Effector CD8-positive, alpha-beta T cell (primary cell): Measurements from ENCODE around the gene PTPN18.
A peak's percentile ranks its signal among the peaks of the same experiment; 100 is the strongest.
"Not testable (repeated sequence)": the region's sequence is repeated elsewhere in the genome, so short reads cannot be mapped to it uniquely, and the experiment has no call there.

Experiments used
- DNase-seq: peaks from one replicate; lab custom pipeline; 2025; lab: John Stamatoyannopoulos, UW
- total RNA-seq, 4 experiments: gene quantifications; one replicate each; lab custom pipeline; 2026; lab: John Stamatoyannopoulos, UW

PTPN18 gene
- total RNA-seq = 32.9 to 60.5 (median 49.9) reads per million in 4 experiments

- DNase-seq = peak; percentile 29
Observed at GRCh38 chr2:130355578-130356431, at the start of gene PTPN18. Gene PTPN18 (plus strand): TSS chr2:130356056. CDS start chr2:130356108, 52 bp downstream.

DNA sequence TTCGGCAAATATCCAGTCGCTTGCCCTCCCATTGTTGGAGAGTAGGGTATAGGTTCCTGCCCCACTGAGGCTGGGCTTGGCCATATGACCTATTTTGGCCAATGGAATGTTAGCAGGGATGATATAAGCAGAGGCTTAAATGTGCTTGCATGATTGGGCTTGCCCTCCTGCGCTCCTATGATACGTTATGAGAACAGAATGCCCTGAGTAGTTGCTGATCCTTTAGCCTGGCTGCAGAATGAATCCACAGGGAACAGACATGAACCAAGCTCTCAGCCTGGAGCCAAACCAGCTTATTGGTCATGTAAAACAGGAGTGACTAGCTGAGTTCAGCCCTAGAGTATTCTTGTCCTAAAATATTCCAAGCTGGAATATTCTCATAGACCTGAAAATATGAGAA, 48.0 kb upstream of the PTPN18 start:
- no peak for DNase-seq

- DNase-seq = no peak
Observed at GRCh38 chr2:130310881-130311280, 45.0 kb upstream of the PTPN18 start.

- DNase-seq = no peak
Observed at GRCh38 chr2:130313812-130314334, 42.0 kb upstream of the PTPN18 start.

DNA sequence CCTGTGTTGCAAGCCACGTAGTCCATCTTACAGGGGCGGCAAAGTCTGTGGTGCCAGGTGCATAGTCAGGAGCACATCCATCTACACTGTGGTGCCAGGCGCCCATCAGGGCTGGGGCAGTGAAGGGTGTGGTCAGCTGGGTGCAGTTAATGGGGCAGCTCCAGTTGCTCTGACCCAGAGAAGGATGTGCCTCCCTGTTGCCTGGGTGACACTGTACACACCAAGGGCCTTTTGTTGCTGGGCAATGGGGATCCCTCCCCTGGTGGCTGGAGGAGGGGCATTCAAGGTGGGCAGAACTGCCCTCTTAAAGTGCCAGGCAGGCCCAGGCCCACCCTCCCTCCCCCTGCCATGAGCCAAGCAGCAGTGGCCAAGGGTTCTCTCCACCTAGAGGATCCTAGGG, 41.5 kb upstream of the PTPN18 start:
- DNase-seq = no peak

DNA sequence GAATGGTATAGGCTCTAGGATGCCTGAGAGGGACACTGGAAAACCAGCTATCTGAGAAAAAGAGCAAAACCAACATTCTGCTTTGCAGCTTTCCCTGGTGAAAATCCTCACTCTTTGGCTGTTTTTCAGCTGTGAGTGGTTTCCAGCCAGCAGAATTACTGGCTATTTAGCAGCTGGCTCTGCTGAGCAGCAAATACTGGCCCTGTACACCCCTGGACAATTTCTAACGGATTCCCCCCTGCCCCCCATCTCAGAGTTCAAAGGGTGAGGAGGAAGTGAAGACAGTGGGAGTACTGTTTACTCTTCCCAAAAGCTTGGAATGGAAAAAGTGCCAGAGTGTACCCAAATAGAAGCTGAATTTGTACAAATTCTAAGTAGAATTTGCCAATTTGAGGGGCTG, 39.3 kb upstream of the PTPN18 start:
- DNase-seq = no peak

DNA sequence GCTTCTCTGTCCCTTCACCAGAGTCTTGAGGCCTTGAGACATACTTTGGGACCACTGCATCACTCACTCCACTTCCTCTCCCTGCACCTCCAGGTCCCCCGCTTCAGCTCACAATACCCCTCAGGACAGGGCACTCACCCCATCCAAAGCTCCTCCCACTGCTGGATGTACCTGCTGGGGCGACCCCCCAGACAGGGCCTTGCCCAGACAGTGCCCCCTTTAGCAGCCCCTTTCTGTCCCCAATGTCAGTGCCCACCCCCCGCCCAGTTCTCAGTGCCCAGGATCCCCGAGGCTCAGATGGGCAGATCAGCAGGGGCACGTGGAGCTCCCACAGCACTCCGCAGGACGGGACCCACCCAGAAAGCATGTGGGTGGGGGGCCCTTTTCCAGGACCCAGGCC, 37.0 kb upstream of the PTPN18 start:
- DNase-seq = no peak

DNA sequence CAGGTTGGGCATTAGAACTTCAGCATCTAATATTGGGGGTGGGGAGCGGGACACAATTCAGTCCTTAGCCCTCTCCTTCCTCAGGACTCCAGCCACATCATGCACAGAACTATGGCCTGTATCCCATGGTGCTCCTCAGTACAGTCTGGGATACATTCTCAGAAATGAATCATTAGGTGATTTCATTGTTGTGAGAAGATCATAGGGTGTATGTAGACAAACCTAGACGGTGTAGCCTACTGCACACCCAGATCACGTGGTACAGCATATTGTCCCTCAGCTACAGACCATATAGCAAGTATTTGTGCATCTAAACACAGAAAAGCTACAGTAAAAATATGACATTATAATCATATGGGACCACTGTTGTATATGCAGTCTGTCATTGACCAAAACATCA, 36.3 kb upstream of the PTPN18 start:
- DNase-seq = no peak

DNA sequence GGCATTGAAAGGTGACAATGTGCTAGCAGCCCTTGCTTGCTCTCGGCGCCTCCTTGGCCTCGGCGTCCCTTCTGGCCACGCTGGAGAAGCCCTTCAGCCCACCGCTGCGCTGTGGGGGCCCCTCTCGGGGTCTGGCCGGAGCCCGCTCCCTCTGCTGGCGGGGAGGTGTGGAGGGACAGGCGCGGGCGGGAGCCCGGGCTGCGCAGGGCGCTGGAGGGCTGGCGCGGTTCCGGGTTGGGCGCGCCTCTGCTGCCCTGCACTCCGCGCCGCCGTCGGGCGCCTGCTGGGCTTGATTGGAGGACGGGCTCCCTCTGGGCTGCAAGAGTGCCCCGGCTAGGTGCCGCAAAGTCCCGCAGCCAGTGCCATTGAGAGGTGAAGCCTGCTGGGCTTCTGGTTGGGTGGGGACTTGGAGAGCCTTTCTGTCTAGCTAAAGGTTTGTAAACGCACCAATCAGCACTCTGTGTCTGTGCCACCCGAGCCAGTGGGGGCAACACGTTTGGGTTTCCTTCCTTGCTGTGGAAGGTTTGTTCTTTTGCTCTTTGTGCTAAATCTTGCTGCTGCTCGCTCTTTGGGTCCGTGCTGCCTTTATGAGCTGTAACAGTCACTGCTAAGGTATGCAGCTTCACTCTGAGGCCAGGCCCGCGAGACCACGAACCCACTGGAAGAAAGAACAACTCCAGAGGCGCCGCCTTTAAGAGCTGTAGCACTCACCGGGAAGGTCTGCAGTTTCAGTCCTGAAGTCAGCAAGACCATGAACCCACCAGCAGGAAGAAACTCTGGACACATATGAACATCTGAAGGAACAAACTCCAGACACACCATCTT, 27.9 kb upstream of the PTPN18 start:
- no peak for DNase-seq

- DNase-seq = no peak
Observed at GRCh38 chr2:130328710-130329109, 27.1 kb upstream of the PTPN18 start.

DNA sequence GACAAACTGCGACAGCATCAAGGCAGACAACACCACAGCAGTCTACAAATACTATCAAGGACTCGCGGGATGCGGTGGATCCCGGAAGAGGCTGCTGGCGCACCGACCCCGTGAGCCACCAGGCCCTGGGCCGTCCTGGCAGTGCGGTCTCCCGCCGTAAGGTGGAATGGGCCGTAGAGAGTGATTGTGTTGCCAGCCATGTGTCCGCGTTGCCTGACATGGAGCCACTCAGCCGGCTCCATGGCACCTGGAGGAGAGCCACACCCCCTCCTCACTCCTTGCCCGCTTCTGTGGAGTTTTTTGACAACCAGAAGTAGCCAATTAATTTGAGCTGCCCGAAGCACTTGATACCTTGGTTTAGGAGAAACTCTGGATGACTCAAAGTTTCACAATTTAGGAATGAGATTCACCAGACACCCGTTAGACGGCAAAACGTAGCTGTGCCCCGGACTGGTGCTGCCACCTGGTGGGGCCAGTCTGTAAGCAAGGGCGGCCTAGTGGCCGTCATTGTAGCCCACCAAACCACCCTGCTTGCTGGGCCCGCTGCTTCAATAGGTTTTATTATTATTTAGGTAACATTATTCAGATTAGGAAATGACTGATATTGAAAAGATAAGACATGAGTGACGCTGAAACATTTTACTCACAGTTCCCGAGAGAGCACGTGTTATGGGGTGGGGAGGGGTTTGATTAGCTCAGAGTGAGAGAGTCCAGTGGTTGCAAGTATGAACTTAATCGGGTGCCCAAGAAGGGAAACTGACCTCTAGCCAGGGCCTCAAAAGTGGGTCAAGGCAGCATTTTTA, 23.4 kb upstream of the PTPN18 start:
- DNase-seq = peak; percentile 48

GRCh38 chr2:130333253-130333652, 22.6 kb upstream of the PTPN18 start:
- not testable (repeated sequence) for DNase-seq

DNA sequence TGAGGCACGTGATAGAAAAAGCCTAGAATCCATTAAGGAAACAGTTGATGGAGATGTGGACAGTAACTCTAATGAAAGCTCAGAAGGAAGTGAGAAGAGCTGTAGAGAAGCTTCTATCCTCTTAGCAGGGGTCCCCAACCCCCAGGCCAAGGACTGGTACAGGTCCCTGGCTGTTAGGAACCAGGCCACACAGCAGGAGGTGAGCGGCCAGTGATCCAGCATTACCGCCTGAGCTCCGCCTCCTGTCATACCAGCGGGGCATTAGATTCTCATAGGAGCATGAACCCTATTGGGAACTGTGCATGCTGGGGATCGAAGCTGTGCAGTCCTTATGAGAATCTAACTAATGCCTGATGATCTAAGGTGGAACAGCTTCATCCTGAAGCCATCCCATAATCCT, 21.8 kb upstream of the PTPN18 start:
- no peak for DNase-seq

- no peak for DNase-seq
Observed at GRCh38 chr2:130335226-130335625, 20.6 kb upstream of the PTPN18 start.

GRCh38 chr2:130336150-130336876, 19.5 kb upstream of the PTPN18 start:
- DNase-seq = no peak

DNA sequence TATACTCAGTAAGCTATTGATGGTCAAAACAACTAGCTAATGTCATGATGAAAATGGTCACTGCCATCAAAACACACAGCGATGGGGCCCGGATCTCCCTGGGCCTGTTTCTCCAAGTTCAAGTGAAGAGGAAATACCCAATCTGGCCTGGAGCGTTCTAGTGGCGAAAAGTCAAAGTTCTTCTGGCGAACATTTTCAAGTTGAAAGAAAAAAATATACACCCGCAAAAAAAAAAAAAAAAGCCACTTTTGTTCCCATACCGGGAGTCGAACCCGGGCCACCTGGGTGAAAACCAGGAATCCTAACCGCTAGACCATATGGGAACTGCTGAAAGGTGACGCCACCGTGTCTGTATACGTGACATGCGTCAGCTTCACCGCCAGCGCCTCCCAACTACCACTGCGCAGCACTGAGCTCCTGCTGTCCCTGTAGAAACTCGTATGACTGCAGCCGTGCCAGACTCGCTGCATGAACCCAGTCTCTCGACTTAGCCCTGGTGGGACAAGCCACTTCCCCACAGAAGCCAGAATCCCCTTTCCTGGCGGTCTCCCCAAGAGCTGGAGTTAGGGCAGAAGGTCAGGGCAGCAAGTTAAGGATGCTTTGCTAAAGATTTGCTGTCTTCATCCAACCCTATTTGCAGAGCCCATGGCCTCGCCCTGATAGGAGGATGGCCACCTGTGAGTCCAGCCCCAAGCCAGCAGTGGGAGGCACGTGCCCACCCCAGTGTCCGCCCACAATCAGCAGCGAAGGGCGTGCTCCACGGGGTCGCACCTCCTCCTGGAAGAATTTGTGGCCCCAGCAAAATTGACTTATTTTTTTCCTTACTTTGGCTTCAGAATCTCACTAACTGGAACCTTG, 18.8 kb upstream of the PTPN18 start:
- DNase-seq = no peak

DNA sequence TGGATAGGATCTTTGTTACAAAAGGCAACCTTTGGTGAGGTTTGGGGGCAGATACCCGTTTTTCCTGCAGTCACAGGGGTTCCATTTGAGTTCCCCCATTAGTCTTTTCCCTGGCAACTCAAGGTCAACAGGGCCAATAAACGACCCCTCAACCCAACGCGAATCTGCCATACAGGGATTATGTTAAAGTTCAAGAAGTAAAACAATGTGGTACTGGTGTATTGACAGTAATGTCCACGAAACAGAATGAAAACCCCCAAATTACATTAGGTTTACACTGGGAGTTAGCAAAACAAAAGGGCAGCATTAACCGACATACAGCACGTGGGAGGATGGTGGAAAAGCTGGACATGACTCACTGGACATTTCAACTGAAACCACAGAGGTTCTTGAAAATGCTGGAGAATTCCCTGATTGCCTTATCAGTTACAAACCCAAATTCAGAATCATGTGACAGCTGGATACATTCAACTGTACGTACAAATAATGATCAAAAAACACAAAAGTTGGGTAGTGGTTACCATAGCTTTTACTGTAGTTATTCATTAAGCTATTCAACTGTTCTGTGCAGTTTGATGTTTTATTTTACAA, 18.0 kb upstream of the PTPN18 start:
- DNase-seq = no peak

GRCh38 chr2:130338793-130339345, 17.0 kb upstream of the PTPN18 start:
- no peak for DNase-seq
